Chondrocyte (in vitro differentiated cells): ENCODE data around the gene CLASP1. TPM values are rescaled to one million over a fixed set of nuclear protein-coding genes. Genes with fewer than 3 reads are reported as not detected.

Experiments
- DNase-seq: peaks from one replicate; pipeline ENCODE4 v3.0.0; 2021; ENCODE audit warnings: mixed read lengths, low spot score
- H3K27ac Mint-ChIP-seq: one replicate; pipeline ENCODE4 v1.8.0; 2021; ENCODE audit warnings: mild to moderate bottlenecking, moderate library complexity, mixed read lengths; ENCODE audit not compliant: unreplicated experiment
- H3K27me3 Mint-ChIP-seq: 2 replicates; pipeline ENCODE4 v1.8.0; 2021; ENCODE audit warnings: low read depth, mixed read lengths
- H3K36me3 Mint-ChIP-seq: 2 replicates; pipeline ENCODE4 v1.8.0; 2021; ENCODE audit warnings: low read depth, mixed read lengths
- H3K4me1 Mint-ChIP-seq: 2 replicates; pipeline ENCODE4 v1.8.0; 2021; ENCODE audit warnings: low read depth, mild to moderate bottlenecking, mixed read lengths
- H3K4me3 Mint-ChIP-seq: one replicate; pipeline ENCODE4 v1.8.0; 2021; ENCODE audit warnings: mild to moderate bottlenecking, moderate library complexity, mixed read lengths; ENCODE audit not compliant: unreplicated experiment
- H3K9me3 Mint-ChIP-seq: 2 replicates; pipeline ENCODE4 v1.8.0; 2021; ENCODE audit warnings: low read depth, mixed read lengths
- total RNA-seq: library from RNA; stranded (reverse); gene quantifications from 3 replicates; pipeline ENCODE4 v1.2.1, GENCODE V29; 2021
- TF ChIP-seq, protein P1 (sequence below): fragments of 200-600 bp; sonication (generic); IDR thresholded peaks from 2 replicates; pipeline ENCODE4 v1.5.0; 2021; ENCODE audit warnings: antibody characterized with exemption, mild to moderate bottlenecking, moderate library complexity

Gene CLASP1
- total RNA-seq, 1 donor from 2014 or later, result 56.0 TPM

DNA sequence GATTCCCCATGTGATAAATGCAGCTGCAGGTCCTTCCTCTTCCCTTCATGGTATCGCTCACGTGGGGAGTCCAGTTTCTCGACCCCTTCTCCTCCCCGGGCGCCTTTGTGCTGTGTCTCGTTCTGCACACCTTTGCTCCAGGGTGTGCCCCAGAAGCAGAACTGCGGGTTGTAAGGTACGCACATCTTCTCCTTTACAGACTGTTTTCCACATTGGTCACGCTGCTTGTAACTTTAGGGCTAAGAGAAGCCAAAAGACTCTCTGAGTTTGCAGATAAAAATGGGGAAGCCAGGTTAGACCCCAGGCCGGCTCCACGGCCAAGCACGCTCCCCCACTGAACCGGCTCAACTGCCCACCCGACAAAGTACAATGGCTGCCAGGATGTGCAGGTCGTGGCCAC lies 318.3 kb downstream of the CLASP1 start:
- DNase-seq, result no peak
- H3K36me3 Mint-ChIP-seq, result no peaks in the 10 kb centered on the region
- TF ChIP-seq, protein P1, sequence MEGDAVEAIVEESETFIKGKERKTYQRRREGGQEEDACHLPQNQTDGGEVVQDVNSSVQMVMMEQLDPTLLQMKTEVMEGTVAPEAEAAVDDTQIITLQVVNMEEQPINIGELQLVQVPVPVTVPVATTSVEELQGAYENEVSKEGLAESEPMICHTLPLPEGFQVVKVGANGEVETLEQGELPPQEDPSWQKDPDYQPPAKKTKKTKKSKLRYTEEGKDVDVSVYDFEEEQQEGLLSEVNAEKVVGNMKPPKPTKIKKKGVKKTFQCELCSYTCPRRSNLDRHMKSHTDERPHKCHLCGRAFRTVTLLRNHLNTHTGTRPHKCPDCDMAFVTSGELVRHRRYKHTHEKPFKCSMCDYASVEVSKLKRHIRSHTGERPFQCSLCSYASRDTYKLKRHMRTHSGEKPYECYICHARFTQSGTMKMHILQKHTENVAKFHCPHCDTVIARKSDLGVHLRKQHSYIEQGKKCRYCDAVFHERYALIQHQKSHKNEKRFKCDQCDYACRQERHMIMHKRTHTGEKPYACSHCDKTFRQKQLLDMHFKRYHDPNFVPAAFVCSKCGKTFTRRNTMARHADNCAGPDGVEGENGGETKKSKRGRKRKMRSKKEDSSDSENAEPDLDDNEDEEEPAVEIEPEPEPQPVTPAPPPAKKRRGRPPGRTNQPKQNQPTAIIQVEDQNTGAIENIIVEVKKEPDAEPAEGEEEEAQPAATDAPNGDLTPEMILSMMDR, result no peak
- H3K27me3 Mint-ChIP-seq, result peaks cover 10% of the 10 kb centered on the region
- no peak overlapping the region for H3K27ac Mint-ChIP-seq
- no peaks in the 10 kb centered on the region for H3K4me1 Mint-ChIP-seq
- H3K9me3 Mint-ChIP-seq, result no peaks in the 10 kb centered on the region
- no peak overlapping the region for H3K4me3 Mint-ChIP-seq

DNA sequence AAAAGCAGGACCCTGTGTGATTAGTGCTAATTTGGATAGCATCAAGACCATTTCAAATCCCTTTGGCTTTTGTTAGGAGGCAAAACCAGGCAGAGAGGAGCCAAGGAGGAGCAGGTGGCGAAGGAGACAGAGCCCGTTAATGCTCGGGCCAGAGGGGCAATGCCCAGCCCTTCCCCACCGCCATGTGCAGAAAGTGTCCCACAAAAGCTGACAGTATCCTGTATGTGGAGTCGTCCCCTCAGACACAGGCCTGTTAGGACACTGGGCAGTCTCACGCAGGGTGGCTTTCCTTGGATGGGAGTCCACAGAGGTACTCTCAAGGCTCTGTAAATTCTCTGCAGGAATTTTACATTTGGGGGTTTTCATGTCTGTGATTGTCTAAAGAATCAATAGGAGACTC lies 319.5 kb downstream of the CLASP1 start:
- no peak overlapping the region for H3K27ac Mint-ChIP-seq

DNA sequence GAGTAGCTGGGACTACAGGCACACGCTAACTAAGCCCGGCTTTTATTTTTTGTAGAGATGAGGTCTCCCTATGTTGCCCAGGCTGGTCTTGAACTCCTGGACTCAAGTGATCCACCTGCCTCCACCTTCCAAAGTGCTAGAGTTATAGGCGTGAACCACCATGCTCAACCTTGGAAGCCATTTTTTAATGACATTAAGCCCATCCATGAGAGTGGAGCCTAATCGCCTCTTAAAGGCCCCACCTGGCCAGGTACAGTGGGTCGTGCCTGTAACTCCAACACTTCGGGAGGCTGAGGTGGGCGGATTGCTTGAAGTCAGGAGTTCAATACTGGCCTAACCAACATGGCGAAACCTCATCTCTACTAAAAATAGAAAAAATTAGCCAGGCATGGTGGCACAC lies 322.6 kb downstream of the CLASP1 start:
- H3K36me3 Mint-ChIP-seq, result no peaks in the 10 kb centered on the region
- H3K4me1 Mint-ChIP-seq, result no peaks in the 10 kb centered on the region
- DNase-seq, result no peak
- peaks cover 16% of the 10 kb centered on the region for H3K27me3 Mint-ChIP-seq
- no peak overlapping the region for H3K4me3 Mint-ChIP-seq
- H3K27ac Mint-ChIP-seq, result no peak overlapping the region
- TF ChIP-seq, protein P1, result no peak
- no peaks in the 10 kb centered on the region for H3K9me3 Mint-ChIP-seq

More for the DNA sequence above, 319.5 kb downstream of the CLASP1 start:
- DNase-seq, result no peak
- H3K4me1 Mint-ChIP-seq, result no peaks in the 10 kb centered on the region
- TF ChIP-seq, protein P1, result no peak
- no peak overlapping the region for H3K4me3 Mint-ChIP-seq
- H3K27me3 Mint-ChIP-seq, result peaks cover 13% of the 10 kb centered on the region
- no peaks in the 10 kb centered on the region for H3K9me3 Mint-ChIP-seq
- H3K36me3 Mint-ChIP-seq, result no peaks in the 10 kb centered on the region

DNA sequence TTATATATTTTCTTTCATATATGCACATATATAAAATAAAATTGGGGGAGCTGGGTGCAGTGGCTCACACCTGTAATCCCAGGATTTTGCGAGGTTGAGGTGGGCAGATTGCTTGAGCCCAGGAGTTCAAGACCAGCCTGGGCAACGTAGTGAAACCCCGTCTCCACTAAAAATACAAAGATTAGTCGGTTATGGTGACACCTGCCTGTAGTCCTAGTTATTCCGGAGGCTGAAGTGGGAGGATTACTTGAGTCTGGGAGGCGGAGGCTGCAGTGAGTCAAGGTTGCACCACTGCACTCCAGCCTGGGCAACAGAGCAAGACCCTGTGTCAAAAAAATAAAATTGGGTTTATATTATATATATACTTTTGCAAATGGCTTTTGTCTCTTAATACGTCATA lies 324.7 kb downstream of the CLASP1 start:
- H3K27me3 Mint-ChIP-seq, result peaks cover 11% of the 10 kb centered on the region
- DNase-seq, result no peak
- H3K4me1 Mint-ChIP-seq, result no peaks in the 10 kb centered on the region
- H3K9me3 Mint-ChIP-seq, result no peaks in the 10 kb centered on the region
- TF ChIP-seq, protein P1, result no peak
- no peaks in the 10 kb centered on the region for H3K36me3 Mint-ChIP-seq
- H3K4me3 Mint-ChIP-seq, result no peak overlapping the region
- no peak overlapping the region for H3K27ac Mint-ChIP-seq

DNA sequence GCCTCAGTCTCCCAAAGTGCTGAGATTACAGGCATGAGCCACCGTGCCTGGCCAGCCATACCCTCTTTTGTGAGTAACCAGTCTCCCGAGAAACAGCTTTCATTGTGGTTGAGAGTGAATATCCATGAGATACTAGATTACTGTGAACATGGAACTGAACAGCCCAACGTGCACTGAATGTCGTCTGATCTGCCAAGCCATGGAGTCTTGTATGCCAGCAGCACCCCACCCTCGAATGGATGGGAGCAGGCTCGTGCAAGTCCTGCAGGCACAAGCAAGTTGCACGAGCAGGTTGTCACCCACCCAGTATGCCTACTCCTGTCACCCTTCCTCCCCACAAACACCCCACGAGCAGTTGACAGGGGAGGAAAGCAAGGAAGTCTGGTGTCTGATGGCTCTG lies 327.8 kb downstream of the CLASP1 start:
- Mint-ChIP-seq H3K9me3 (no peaks in the 10 kb centered on the region), H3K4me3 (no peak overlapping the region), H3K27me3 (peaks cover 7% of the 10 kb centered on the region), H3K36me3 (no peaks in the 10 kb centered on the region), H3K4me1 (no peaks in the 10 kb centered on the region), H3K27ac (no peak overlapping the region)
- no peak for DNase-seq
- TF ChIP-seq, protein P1, result no peak
